HepG2 (cell line): ENCODE results near the gene LSMEM2. TPM values are rescaled to one million over a fixed set of nuclear protein-coding genes. Genes with fewer than 3 reads are reported as not detected.

Experiments
- AKNA ChIP-seq: sonication (generic); formaldehyde crosslinking; IDR thresholded peaks from 2 replicates; pipeline ENCODE4 v1.4.0; 2020; ENCODE audit warnings: missing genetic modification reagents, borderline replicate concordance
- GFI1 ChIP-seq: sonication (generic); formaldehyde crosslinking; IDR thresholded peaks from 2 replicates; pipeline ENCODE4 v1.5.0; 2020; ENCODE audit warnings: missing genetic modification reagents, mild to moderate bottlenecking, borderline replicate concordance
- GLMP ChIP-seq: sonication (generic); formaldehyde crosslinking; IDR thresholded peaks from 2 replicates; pipeline ENCODE4 v1.9.0; 2021; ENCODE audit warnings: missing genetic modification reagents, mild to moderate bottlenecking, borderline replicate concordance
- HOMEZ ChIP-seq: IDR thresholded peaks from 2 replicates; pipeline ENCODE4 v1.6.1; 2016; ENCODE audit warnings: low read depth
- KLF12 ChIP-seq: sonication (generic); formaldehyde crosslinking; IDR thresholded peaks from 2 replicates; pipeline ENCODE4 v1.4.0; 2020; ENCODE audit warnings: missing genetic modification reagents, borderline replicate concordance
- MTA3 ChIP-seq: sonication (generic); formaldehyde crosslinking; IDR thresholded peaks from 2 replicates; pipeline ENCODE4 v1.4.0; 2020; ENCODE audit warnings: missing genetic modification reagents
- MTF1 ChIP-seq: sonication (generic); formaldehyde crosslinking; IDR thresholded peaks from 2 replicates; pipeline ENCODE4 v1.5.0; 2020; ENCODE audit warnings: missing genetic modification reagents
- NR1H2 ChIP-seq: sonication (generic); formaldehyde crosslinking; IDR thresholded peaks from 2 replicates; pipeline ENCODE4 v1.8.1; 2022; ENCODE audit warnings: low read depth, missing genetic modification reagents, borderline replicate concordance
- NR2F2 ChIP-seq: IDR thresholded peaks from 2 replicates; pipeline ENCODE4 v1.6.1; 2012; ENCODE audit warnings: low read depth, inconsistent platforms, borderline replicate concordance
- PAF1 ChIP-seq: IDR thresholded peaks from 2 replicates; pipeline ENCODE4 v1.6.1; 2016; ENCODE audit warnings: missing genetic modification reagents, missing compliant biosample characterization
- PRPF4 ChIP-seq: fragments of 200-400 bp; formaldehyde crosslinking; IDR thresholded peaks from 2 replicates; pipeline ENCODE4 v1.6.1; 2016; ENCODE audit warnings: low read length, low read depth; ENCODE audit not compliant: poor library complexity, severe bottlenecking
- RXRA ChIP-seq: sonication (generic); formaldehyde crosslinking; IDR thresholded peaks from 2 replicates; pipeline ENCODE4 v1.5.1; 2020; ENCODE audit warnings: missing genetic modification reagents
- THAP11 ChIP-seq: IDR thresholded peaks from 2 replicates; pipeline ENCODE4 v1.6.1; 2016; ENCODE audit warnings: missing biosample characterization, missing genetic modification reagents
- ZEB1 ChIP-seq: IDR thresholded peaks from 2 replicates; pipeline ENCODE4 v1.6.1; 2012; ENCODE audit warnings: mild to moderate bottlenecking, low read depth, inconsistent platforms; ENCODE audit not compliant: insufficient replicate concordance
- ZNF121 ChIP-seq: sonication (generic); formaldehyde crosslinking; IDR thresholded peaks from 2 replicates; pipeline ENCODE4 v1.5.0; 2020; ENCODE audit warnings: mild to moderate bottlenecking, missing genetic modification reagents
- ZNF20 ChIP-seq: sonication (generic); formaldehyde crosslinking; IDR thresholded peaks from 2 replicates; pipeline ENCODE4 v1.4.0; 2020; ENCODE audit warnings: mild to moderate bottlenecking, moderate library complexity, missing genetic modification reagents
- ZNF33B ChIP-seq: sonication (generic); formaldehyde crosslinking; IDR thresholded peaks from 2 replicates; pipeline ENCODE4 v1.5.1; 2020; ENCODE audit warnings: mild to moderate bottlenecking, missing genetic modification reagents
- ZNF746 ChIP-seq: sonication (generic); formaldehyde crosslinking; IDR thresholded peaks from 2 replicates; pipeline ENCODE4 v1.8.0; 2022; ENCODE audit warnings: mild to moderate bottlenecking, missing genetic modification reagents
- ZNF775 ChIP-seq: sonication (generic); formaldehyde crosslinking; IDR thresholded peaks from 2 replicates; pipeline ENCODE4 v1.4.0; 2020; ENCODE audit warnings: missing genetic modification reagents, mild to moderate bottlenecking, moderate library complexity, borderline replicate concordance
- polyA plus RNA-seq, 8 experiments: library from polyadenylated mRNA; depleted of rRNA in 3 of 8; stranded (reverse) in 7 of 8; unstranded in 1 of 8; fragments of >200 nt; fragmentation: Illumina TruSeq in 4 of 8; extraction: Trizol in 4 of 8; gene quantifications; 2 replicates each; pipeline versions ENCODE4 v1.2.1 to v1.2.3, GENCODE V29; 2011 to 2016; ENCODE audit warnings: low read depth in 4 of 8, missing spikeins in 1 of 8, mixed read lengths in 1 of 8; ENCODE audit not compliant: insufficient read depth in 1 of 8
- total RNA-seq, 5 experiments: library from RNA; depleted of rRNA; stranded (reverse); fragments of >200 nt; fragmentation: Illumina TruSeq; extraction: Trizol; gene quantifications; 2 replicates each; pipeline ENCODE4 v1.2.3, GENCODE V29; 2016; ENCODE audit warnings: low read depth in 1 of 5
- TF ChIP-seq, protein P1 (sequence below): sonication (generic); formaldehyde crosslinking; IDR thresholded peaks from 2 replicates; pipeline ENCODE4 v1.5.1; 2020; ENCODE audit warnings: mild to moderate bottlenecking, missing genetic modification reagents, moderate library complexity

The LSMEM2 gene
- total and polyA plus RNA-seq, 2 of the 13 experiments (the other 11 are each of a cell fraction or from before 2014, with no cell fraction given): 0.07 to 0.41 TPM

GRCh38 chr3:50260027-50260941, 18.6 kb upstream of the LSMEM2 start (continued):
- TF ChIP-seq AKNA (CRISPR knock-in tag): no peak
- TF ChIP-seq MTA3 (CRISPR knock-in tag): no peak
- TF ChIP-seq ZNF746 (CRISPR knock-in tag): peak; percentile 99
- TF ChIP-seq GLMP (CRISPR knock-in tag): no peak
- no peak for TF ChIP-seq PAF1
- no peak for TF ChIP-seq ZEB1
- TF ChIP-seq ZNF121 (CRISPR knock-in tag): peak; percentile 68
- TF ChIP-seq THAP11: peak; percentile 76
- peak; percentile 56; the same call in 1 of the 2 replicates for TF ChIP-seq GFI1 (CRISPR knock-in tag)
- no peak for TF ChIP-seq ZNF775 (CRISPR knock-in tag)
- TF ChIP-seq HOMEZ (CRISPR knock-in tag): no peak
- TF ChIP-seq NR2F2: no peak
- no peak for TF ChIP-seq PRPF4
- TF ChIP-seq, protein P1, sequence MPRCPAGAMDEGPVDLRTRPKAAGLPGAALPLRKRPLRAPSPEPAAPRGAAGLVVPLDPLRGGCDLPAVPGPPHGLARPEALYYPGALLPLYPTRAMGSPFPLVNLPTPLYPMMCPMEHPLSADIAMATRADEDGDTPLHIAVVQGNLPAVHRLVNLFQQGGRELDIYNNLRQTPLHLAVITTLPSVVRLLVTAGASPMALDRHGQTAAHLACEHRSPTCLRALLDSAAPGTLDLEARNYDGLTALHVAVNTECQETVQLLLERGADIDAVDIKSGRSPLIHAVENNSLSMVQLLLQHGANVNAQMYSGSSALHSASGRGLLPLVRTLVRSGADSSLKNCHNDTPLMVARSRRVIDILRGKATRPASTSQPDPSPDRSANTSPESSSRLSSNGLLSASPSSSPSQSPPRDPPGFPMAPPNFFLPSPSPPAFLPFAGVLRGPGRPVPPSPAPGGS: no peak
- peak; percentile 92 for TF ChIP-seq KLF12 (CRISPR knock-in tag)
- TF ChIP-seq MTF1 (CRISPR knock-in tag): 0 out of 2 replicates have a peak, but pooled peaks have one; percentile 48
- TF ChIP-seq ZNF20 (CRISPR knock-in tag): 0 out of 2 replicates have a peak, but pooled peaks have one; percentile 36
- TF ChIP-seq ZNF33B (CRISPR knock-in tag): 0 out of 2 replicates have a peak, but pooled peaks have one; percentile 13
- no peak for TF ChIP-seq NR1H2 (CRISPR knock-in tag)
- peak; percentile 93 for TF ChIP-seq RXRA
